ENCODE results near the gene HHATL. TPM values are rescaled to one million over a fixed set of nuclear protein-coding genes. Genes with fewer than 3 reads are reported as not detected.

HHATL gene
- total RNA-seq, 4 donors from 2014 or later, result 0.62 to 1.3 TPM; not detected in 2

GRCh38 chr3:42733501-42734262 is 31.1 kb upstream of the HHATL start:
- DNase-seq, result no peak
- intact Hi-C loops (cut with DNase I; ENCODE audit: low total_unique reads), result no loop called here
- Histone ChIP-seq H3K4me1 (no peaks in the 10 kb centered on the region), H3K27me3 (no peaks in the 10 kb centered on the region), H3K9me3 (no peaks in the 10 kb centered on the region), H3K27ac (no peak overlapping the region), H3K4me3 (no peak overlapping the region), H3K36me3 (no peaks in the 10 kb centered on the region)
- no peak for TF ChIP-seq CTCF (IDR thresholded peaks at IDR 0.05)
- TF ChIP-seq POLR2A (IDR thresholded peaks at IDR 0.05), result no peak

- Histone ChIP-seq H3K27me3 (no peaks in the 10 kb centered on the region), H3K4me3 (no peak overlapping the region), H3K9me3 (no peaks in the 10 kb centered on the region), H3K27ac (no peak overlapping the region), H3K4me1 (no peaks in the 10 kb centered on the region), H3K36me3 (no peaks in the 10 kb centered on the region)
- intact Hi-C loops (cut with DNase I; ENCODE audit: low total_unique reads), result no loop called here
- no peak for TF ChIP-seq POLR2A (IDR thresholded peaks at IDR 0.05)
- TF ChIP-seq CTCF (IDR thresholded peaks at IDR 0.05), result no peak
- DNase-seq, result no peak
Observed at GRCh38 chr3:42732829-42733459, 30.3 kb upstream of the HHATL start.

GRCh38 chr3:42732196-42732828 is 29.7 kb upstream of the HHATL start:
- H3K36me3 ChIP-seq, result no peaks in the 10 kb centered on the region
- H3K4me1 ChIP-seq, result no peaks in the 10 kb centered on the region
- no peak for TF ChIP-seq CTCF (IDR thresholded peaks at IDR 0.05)
- no peak for TF ChIP-seq POLR2A (IDR thresholded peaks at IDR 0.05)
- no peaks in the 10 kb centered on the region for H3K9me3 ChIP-seq
- no peak for DNase-seq
- no peaks in the 10 kb centered on the region for H3K27me3 ChIP-seq
- intact Hi-C loops (cut with DNase I; ENCODE audit: low total_unique reads), result no loop called here
- H3K4me3 ChIP-seq, result no peak overlapping the region
- H3K27ac ChIP-seq, result no peak overlapping the region

- DNase-seq, result no peak
- H3K9me3 ChIP-seq, result no peaks in the 10 kb centered on the region
- H3K27ac ChIP-seq, result no peak overlapping the region
- H3K36me3 ChIP-seq, result no peaks in the 10 kb centered on the region
- intact Hi-C loops (cut with DNase I; ENCODE audit: low total_unique reads), result no loop called here
- H3K4me1 ChIP-seq, result no peaks in the 10 kb centered on the region
- no peak overlapping the region for H3K4me3 ChIP-seq
- TF ChIP-seq CTCF (IDR thresholded peaks at IDR 0.05), result no peak
- no peak for TF ChIP-seq POLR2A (IDR thresholded peaks at IDR 0.05)
- no peaks in the 10 kb centered on the region for H3K27me3 ChIP-seq
Observed at GRCh38 chr3:42731476-42732195, 29.0 kb upstream of the HHATL start.

Data from uterus (tissue), 4 donors.